ENCODE measurements around the gene FGF18.

FGF18 gene

GRCh38 chr5:171416160-171417049 is 3.0 kb upstream of the FGF18 start:
- WGBS, 2 donors (ENCODE audit: extremely low coverage in 2 of 2, insufficient read length in 2 of 2, insufficient replicate concordance in 1 of 2) = no CpG with 5 or more reads among the region's 11 CpGs
- Histone ChIP-seq H3K23ac (ENCODE audit: low read depth, low read length, poor library complexity) (no peak overlapping the region), H3K14ac (ENCODE audit: low read length) (no peak overlapping the region), H3K4me3 (ENCODE audit: low read length in 2 of 2) (no peak overlapping the region), H3K79me1 (ENCODE audit: low read depth, low read length) (no peaks in the 10 kb centered on the region), H2AFZ (ENCODE audit: low read length) (no peak overlapping the region), H3K27ac (replicated peaks; ENCODE audit: low read length) (no peak overlapping the region), H3K4ac (ENCODE audit: low read length) (no peak overlapping the region), H4K8ac (ENCODE audit: low read depth, low read length) (no peak overlapping the region), H3K27me3 (ENCODE audit: control insufficient read depth in 3 of 3, insufficient read depth in 3 of 3, low read depth in 1 of 3, low read length in 3 of 3) (peaks cover 10 to 21% (median 11%) of the 10 kb centered on the region in 3 experiments), H3K36me3 (replicated peaks in 1 of 2; ENCODE audit: control insufficient read depth in 2 of 2, insufficient read depth in 2 of 2, low read length in 2 of 2) (peaks cover 3 to 33% of the 10 kb centered on the region in 2 donors), H3K4me1 (ENCODE audit: control insufficient read depth in 2 of 2, insufficient read depth in 1 of 2, low read depth in 1 of 2, low read length in 2 of 2) (peaks cover 9 to 10% of the 10 kb centered on the region in 2 donors), H3K9me3 (replicated peaks in 1 of 2; ENCODE audit: control insufficient read depth in 2 of 2, insufficient read depth in 1 of 2, low read depth in 1 of 2, low read length in 2 of 2) (peaks cover 0 to 3% of the 10 kb centered on the region in 2 donors), H2BK120ac (ENCODE audit: low read depth, low read length) (no peak overlapping the region), H3K18ac (ENCODE audit: low read length) (no peak overlapping the region), H2BK15ac (ENCODE audit: low read length) (no peak overlapping the region), H3K9ac (ENCODE audit: low read depth, low read length, poor library complexity) (no peak overlapping the region), H2BK12ac (ENCODE audit: low read length) (no peak overlapping the region), H4K91ac (ENCODE audit: low read depth, low read length, poor library complexity) (no peak overlapping the region), H3K4me2 (ENCODE audit: insufficient read depth, low read length, poor library complexity, severe bottlenecking) (no peak overlapping the region), H2BK5ac (ENCODE audit: low read length) (no peak overlapping the region), H2AK5ac (ENCODE audit: low read depth, low read length) (no peak overlapping the region)
- DNase-seq (ENCODE audit: low spot score) = no peak

GRCh38 chr5:171418316-171418981 is 998 bp upstream of the FGF18 start:
- H2BK120ac ChIP-seq (ENCODE audit: low read depth, low read length) = peak overlapping the region; percentile 93
- no peak overlapping the region for H2BK15ac ChIP-seq (ENCODE audit: low read length)
- no peak overlapping the region for H3K14ac ChIP-seq (ENCODE audit: low read length)
- WGBS, 2 donors (ENCODE audit: extremely low coverage in 2 of 2, insufficient read length in 2 of 2, insufficient replicate concordance in 1 of 2) = no CpG with 5 or more reads among the region's 26 CpGs
- H3K9me3 ChIP-seq (replicated peaks in 1 of 2; ENCODE audit: control insufficient read depth in 2 of 2, insufficient read depth in 1 of 2, low read depth in 1 of 2, low read length in 2 of 2) = peaks cover 0 to 3% of the 10 kb centered on the region in 2 donors
- no peak overlapping the region for H2AK5ac ChIP-seq (ENCODE audit: low read depth, low read length)
- H4K8ac ChIP-seq (ENCODE audit: low read depth, low read length) = no peak overlapping the region
- H3K4ac ChIP-seq (ENCODE audit: low read length) = no peak overlapping the region
- peak; percentile 87 for DNase-seq (ENCODE audit: low spot score)
- H3K27ac ChIP-seq (replicated peaks; ENCODE audit: low read length) = no peak overlapping the region
- no peak overlapping the region for H2BK12ac ChIP-seq (ENCODE audit: low read length)
- no peak overlapping the region for H2BK5ac ChIP-seq (ENCODE audit: low read length)
- peaks cover 14 to 24% of the 10 kb centered on the region in 2 donors for H3K4me1 ChIP-seq (ENCODE audit: control insufficient read depth in 2 of 2, insufficient read depth in 1 of 2, low read depth in 1 of 2, low read length in 2 of 2)
- H3K23ac ChIP-seq (ENCODE audit: low read depth, low read length, poor library complexity) = no peak overlapping the region
- peaks cover 15 to 37% (median 19%) of the 10 kb centered on the region in 3 experiments for H3K27me3 ChIP-seq (ENCODE audit: control insufficient read depth in 3 of 3, insufficient read depth in 3 of 3, low read depth in 1 of 3, low read length in 3 of 3)
- H3K18ac ChIP-seq (ENCODE audit: low read length) = no peak overlapping the region
- H3K4me3 ChIP-seq (ENCODE audit: low read length in 2 of 2) = peak overlapping the region; percentile 53 to 89
- H2AFZ ChIP-seq (ENCODE audit: low read length) = peak overlapping the region; percentile 96
- no peaks in the 10 kb centered on the region for H3K79me1 ChIP-seq (ENCODE audit: low read depth, low read length)
- H3K4me2 ChIP-seq (ENCODE audit: insufficient read depth, low read length, poor library complexity, severe bottlenecking) = peak overlapping the region; percentile 97
- no peak overlapping the region for H3K9ac ChIP-seq (ENCODE audit: low read depth, low read length, poor library complexity)
- H3K36me3 ChIP-seq (replicated peaks in 1 of 2; ENCODE audit: control insufficient read depth in 2 of 2, insufficient read depth in 2 of 2, low read length in 2 of 2) = peaks cover 0 to 12% of the 10 kb centered on the region in 2 donors
- H4K91ac ChIP-seq (ENCODE audit: low read depth, low read length, poor library complexity) = no peak overlapping the region

GRCh38 chr5:171419688-171420430 is 412 bp downstream of the FGF18 start:
- H2BK5ac ChIP-seq (ENCODE audit: low read length) = no peak overlapping the region
- peaks cover 17 to 28% of the 10 kb centered on the region in 2 donors for H3K4me1 ChIP-seq (ENCODE audit: control insufficient read depth in 2 of 2, insufficient read depth in 1 of 2, low read depth in 1 of 2, low read length in 2 of 2)
- no peak overlapping the region for H3K4ac ChIP-seq (ENCODE audit: low read length)
- no peak overlapping the region for H2BK15ac ChIP-seq (ENCODE audit: low read length)
- H2BK120ac ChIP-seq (ENCODE audit: low read depth, low read length) = peak overlapping the region; percentile 62
- H3K79me1 ChIP-seq (ENCODE audit: low read depth, low read length) = no peaks in the 10 kb centered on the region
- H3K27me3 ChIP-seq (ENCODE audit: control insufficient read depth in 3 of 3, insufficient read depth in 3 of 3, low read depth in 1 of 3, low read length in 3 of 3) = peaks cover 15 to 37% (median 19%) of the 10 kb centered on the region in 3 experiments
- no peaks in the 10 kb centered on the region for H3K36me3 ChIP-seq (replicated peaks in 1 of 2; ENCODE audit: control insufficient read depth in 2 of 2, insufficient read depth in 2 of 2, low read length in 2 of 2)
- no peak overlapping the region for H2BK12ac ChIP-seq (ENCODE audit: low read length)
- H3K14ac ChIP-seq (ENCODE audit: low read length) = no peak overlapping the region
- peak overlapping the region; percentile 65 for H3K9ac ChIP-seq (ENCODE audit: low read depth, low read length, poor library complexity)
- H4K91ac ChIP-seq (ENCODE audit: low read depth, low read length, poor library complexity) = no peak overlapping the region
- peak overlapping the region; percentile 97 for H3K4me2 ChIP-seq (ENCODE audit: insufficient read depth, low read length, poor library complexity, severe bottlenecking)
- no peak overlapping the region for H3K27ac ChIP-seq (replicated peaks; ENCODE audit: low read length)
- peak overlapping the region; percentile 96 for H2AFZ ChIP-seq (ENCODE audit: low read length)
- no CpG with 5 or more reads among the region's 95 CpGs for WGBS, 2 donors (ENCODE audit: extremely low coverage in 2 of 2, insufficient read length in 2 of 2, insufficient replicate concordance in 1 of 2)
- H3K4me3 ChIP-seq (ENCODE audit: low read length in 2 of 2) = peak overlapping the region; percentile 53 to 75
- no peak overlapping the region for H4K8ac ChIP-seq (ENCODE audit: low read depth, low read length)
- peak overlapping the region; percentile 47 for H3K23ac ChIP-seq (ENCODE audit: low read depth, low read length, poor library complexity)
- peak; percentile 43 for DNase-seq (ENCODE audit: low spot score)
- H3K9me3 ChIP-seq (replicated peaks in 1 of 2; ENCODE audit: control insufficient read depth in 2 of 2, insufficient read depth in 1 of 2, low read depth in 1 of 2, low read length in 2 of 2) = peaks cover 0 to 3% of the 10 kb centered on the region in 2 donors
- peak overlapping the region; percentile 77 for H3K18ac ChIP-seq (ENCODE audit: low read length)
- peak overlapping the region; percentile 36 for H2AK5ac ChIP-seq (ENCODE audit: low read depth, low read length)
